Measurements from ENCODE around the gene HOXD1.

GRCh38 chr2:176170602-176171305 is 17.7 kb upstream of the HOXD1 start:
- TF ChIP-seq CTCF (conservative IDR thresholded peaks at IDR 0.05; ENCODE audit: low read length) = no peak
- TF ChIP-seq EZH2phosphoT487 (IDR thresholded peaks at IDR 0.05; ENCODE audit: borderline replicate concordance, low read depth, low read length) = no peak
